HEK293 (cell line): ENCODE results near the gene COG3.

Experiments
- CTCF ChIA-PET: fragments of 350-600 bp; formaldehyde crosslinking; extraction: SDS; loops from one replicate; lab custom pipeline; 2021; ENCODE audit warnings: antibody characterized with exemption; lab: Yijun Ruan, JAX
- POLR2A ChIA-PET: fragments of 300-600 bp; formaldehyde crosslinking; extraction: SDS; loops from one replicate; lab custom pipeline; 2020; ENCODE audit warnings: antibody characterized with exemption, inconsistent platforms; lab: Yijun Ruan, JAX
- H3K27ac ChIP-seq: fragments of 200-500 bp; sonication (Bioruptor generic); 2 replicates; pipeline ENCODE4 v1.5.1; 2014; ENCODE audit warnings: low read depth, low read length, control low read depth, inconsistent platforms; ENCODE audit errors: extremely low read depth
- H3K36me3 ChIP-seq, 2 experiments: fragments of 200-500 bp in 1 of 2; sonication (Bioruptor generic) in 1 of 2; 1 replicate in 1 of 2; 2 replicates in 1 of 2; pipeline ENCODE4 v1.5.1; 2014 to 2017; ENCODE audit warnings: inconsistent platforms in 2 of 2, low read length in 2 of 2; ENCODE audit not compliant: control insufficient read depth in 2 of 2, insufficient read depth in 1 of 2
- H3K4me1 ChIP-seq: fragments of 200-500 bp; sonication (Bioruptor generic); 2 replicates; pipeline ENCODE4 v1.5.1; 2014; ENCODE audit warnings: mild to moderate bottlenecking, low read length, inconsistent platforms; ENCODE audit not compliant: control insufficient read depth, insufficient read depth
- H3K4me3 ChIP-seq: 2 replicates; pipeline ENCODE4 v1.5.1; 2011; ENCODE audit warnings: low read depth, mild to moderate bottlenecking, control low read depth, low read length, moderate library complexity
- H3K9me3 ChIP-seq: fragments of 200-500 bp; sonication (Bioruptor generic); 2 replicates; pipeline ENCODE4 v1.5.1; 2014; ENCODE audit warnings: low read depth, low read length, inconsistent platforms; ENCODE audit not compliant: control insufficient read depth, insufficient read depth
- GFI1B ChIP-seq: fragments of 450-650 bp; formaldehyde crosslinking; IDR thresholded peaks from 2 replicates; pipeline ENCODE4 v1.5.1; 2016; ENCODE audit warnings: missing biosample characterization, missing genetic modification characterization
- KLF7 ChIP-seq: fragments of 450-650 bp; formaldehyde crosslinking; IDR thresholded peaks from 2 replicates; pipeline ENCODE4 v1.5.1; 2016; ENCODE audit warnings: missing biosample characterization, missing genetic modification characterization, borderline replicate concordance
- MEIS1 ChIP-seq: sonication (generic); formaldehyde crosslinking; IDR thresholded peaks from 2 replicates; pipeline ENCODE4 v1.8.1; 2022; ENCODE audit warnings: missing genetic modification reagents, mild to moderate bottlenecking, borderline replicate concordance
- MZF1 ChIP-seq: fragments of 450-650 bp; formaldehyde crosslinking; IDR thresholded peaks from 2 replicates; pipeline ENCODE4 v1.5.1; 2017; ENCODE audit warnings: missing biosample characterization, missing genetic modification characterization, borderline replicate concordance
- SP7 ChIP-seq: fragments of 450-650 bp; formaldehyde crosslinking; IDR thresholded peaks from 2 replicates; pipeline ENCODE4 v1.5.1; 2016; ENCODE audit warnings: missing biosample characterization, missing genetic modification characterization
- WT1 ChIP-seq: fragments of 450-650 bp; formaldehyde crosslinking; IDR thresholded peaks from 2 replicates; pipeline ENCODE4 v1.5.1; 2016; ENCODE audit warnings: missing biosample characterization, missing genetic modification characterization
- ZNF138 ChIP-seq: fragments of 450-650 bp; formaldehyde crosslinking; IDR thresholded peaks from 2 replicates; pipeline ENCODE4 v1.5.1; 2016; ENCODE audit warnings: missing biosample characterization, missing genetic modification characterization, borderline replicate concordance
- ZNF16 ChIP-seq: fragments of 450-650 bp; formaldehyde crosslinking; IDR thresholded peaks from 2 replicates; pipeline ENCODE4 v1.5.1; 2016; ENCODE audit warnings: low read depth, missing biosample characterization, missing genetic modification characterization
- ZNF184 ChIP-seq: fragments of 450-650 bp; IDR thresholded peaks from 2 replicates; pipeline ENCODE4 v1.5.1; 2018; ENCODE audit warnings: missing biosample characterization, mild to moderate bottlenecking, missing genetic modification characterization
- ZNF202 ChIP-seq: fragments of 450-650 bp; formaldehyde crosslinking; IDR thresholded peaks from 2 replicates; pipeline ENCODE4 v1.5.1; 2016; ENCODE audit warnings: missing biosample characterization, missing genetic modification characterization, borderline replicate concordance
- ZNF248 ChIP-seq: fragments of 450-650 bp; formaldehyde crosslinking; IDR thresholded peaks from 2 replicates; pipeline ENCODE4 v1.5.1; 2017; ENCODE audit warnings: missing biosample characterization, missing genetic modification characterization
- ZNF274 ChIP-seq, 2 experiments: fragments of 200-500 bp in 1 of 2; fragments of 450-650 bp in 1 of 2; sonication (Bioruptor generic) in 1 of 2; formaldehyde crosslinking in 1 of 2; IDR thresholded peaks; 2 replicates each; pipeline versions ENCODE4 v1.5.1 to v1.6.1; 2014 to 2016; ENCODE audit warnings: borderline replicate concordance in 1 of 2, inconsistent platforms in 1 of 2, low read length in 1 of 2, missing biosample characterization in 1 of 2, missing genetic modification characterization in 1 of 2
- ZNF350 ChIP-seq: fragments of 450-650 bp; formaldehyde crosslinking; IDR thresholded peaks from 2 replicates; pipeline ENCODE4 v1.5.0; 2017; ENCODE audit warnings: missing biosample characterization, mild to moderate bottlenecking, missing genetic modification characterization
- ZNF549 ChIP-seq: fragments of 450-650 bp; IDR thresholded peaks from 2 replicates; pipeline ENCODE4 v1.5.1; 2018; ENCODE audit warnings: missing biosample characterization, missing genetic modification characterization, mild to moderate bottlenecking, inconsistent platforms, moderate library complexity
- ZNF629 ChIP-seq: fragments of 450-650 bp; formaldehyde crosslinking; IDR thresholded peaks from 2 replicates; pipeline ENCODE4 v1.5.1; 2017; ENCODE audit warnings: missing biosample characterization, missing genetic modification characterization
- ZNF664 ChIP-seq: fragments of 450-650 bp; formaldehyde crosslinking; IDR thresholded peaks from 2 replicates; pipeline ENCODE4 v1.5.1; 2016; ENCODE audit warnings: missing biosample characterization, missing genetic modification characterization
- ZNF707 ChIP-seq: fragments of 450-650 bp; formaldehyde crosslinking; IDR thresholded peaks from 2 replicates; pipeline ENCODE4 v1.5.1; 2016; ENCODE audit warnings: missing biosample characterization, missing genetic modification characterization
- TF ChIP-seq, protein P1 (sequence below): fragments of 450-650 bp; formaldehyde crosslinking; IDR thresholded peaks from 2 replicates; pipeline ENCODE4 v1.5.1; 2016; ENCODE audit warnings: missing biosample characterization, missing genetic modification characterization
- TF ChIP-seq, protein P2 (sequence below): fragments of 450-650 bp; formaldehyde crosslinking; IDR thresholded peaks from 2 replicates; pipeline ENCODE4 v1.5.1; 2016; ENCODE audit warnings: missing biosample characterization, missing genetic modification characterization
- TF ChIP-seq, protein P3 (sequence below): fragments of 450-650 bp; formaldehyde crosslinking; IDR thresholded peaks from 2 replicates; pipeline ENCODE4 v1.5.1; 2017; ENCODE audit warnings: missing biosample characterization, missing genetic modification characterization
- TF ChIP-seq, protein P4 (sequence below): fragments of 450-650 bp; formaldehyde crosslinking; IDR thresholded peaks from 2 replicates; pipeline ENCODE4 v1.5.1; 2016; ENCODE audit warnings: missing biosample characterization, missing genetic modification characterization
- TF ChIP-seq, protein P5 (sequence below): fragments of 450-650 bp; formaldehyde crosslinking; IDR thresholded peaks from 2 replicates; pipeline ENCODE4 v1.5.1; 2017; ENCODE audit warnings: missing biosample characterization, missing genetic modification characterization
- TF ChIP-seq, protein P6 (sequence below): fragments of 450-650 bp; formaldehyde crosslinking; IDR thresholded peaks from 2 replicates; pipeline ENCODE4 v1.5.1; 2016; ENCODE audit warnings: missing biosample characterization, missing genetic modification characterization

Gene COG3

DNA sequence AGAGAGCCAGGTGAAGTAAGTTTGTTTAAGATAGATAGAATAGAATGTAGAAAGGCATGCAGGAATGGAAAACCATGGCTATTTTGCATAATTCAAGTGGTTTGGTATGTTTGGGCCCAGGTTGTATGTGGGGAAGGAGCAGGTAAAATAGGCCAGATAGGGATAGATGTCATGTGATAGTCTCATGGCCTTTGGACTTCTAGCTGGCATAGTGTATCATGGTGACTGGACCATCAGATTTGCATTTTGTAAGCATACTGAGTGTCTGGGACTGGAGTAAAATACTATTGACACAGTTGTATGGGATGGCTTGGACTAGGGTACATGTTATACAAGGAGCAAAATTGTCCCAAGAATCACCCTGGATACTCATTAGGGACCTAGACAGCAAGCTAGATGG, 38.9 kb downstream of the COG3 start:
- POLR2A ChIA-PET: no interaction called here
- H3K9me3 ChIP-seq: no peaks in the 10 kb centered on the region; the same call in 1 of the 2 replicates
- no peaks in the 10 kb centered on the region for H3K4me1 ChIP-seq
- TF ChIP-seq, protein P1, sequence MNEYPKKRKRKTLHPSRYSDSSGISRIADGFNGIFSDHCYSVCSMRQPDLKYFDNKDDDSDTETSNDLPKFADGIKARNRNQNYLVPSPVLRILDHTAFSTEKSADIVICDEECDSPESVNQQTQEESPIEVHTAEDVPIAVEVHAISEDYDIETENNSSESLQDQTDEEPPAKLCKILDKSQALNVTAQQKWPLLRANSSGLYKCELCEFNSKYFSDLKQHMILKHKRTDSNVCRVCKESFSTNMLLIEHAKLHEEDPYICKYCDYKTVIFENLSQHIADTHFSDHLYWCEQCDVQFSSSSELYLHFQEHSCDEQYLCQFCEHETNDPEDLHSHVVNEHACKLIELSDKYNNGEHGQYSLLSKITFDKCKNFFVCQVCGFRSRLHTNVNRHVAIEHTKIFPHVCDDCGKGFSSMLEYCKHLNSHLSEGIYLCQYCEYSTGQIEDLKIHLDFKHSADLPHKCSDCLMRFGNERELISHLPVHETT (tag by site-specific recombination): no peak
- TF ChIP-seq, protein P2, sequence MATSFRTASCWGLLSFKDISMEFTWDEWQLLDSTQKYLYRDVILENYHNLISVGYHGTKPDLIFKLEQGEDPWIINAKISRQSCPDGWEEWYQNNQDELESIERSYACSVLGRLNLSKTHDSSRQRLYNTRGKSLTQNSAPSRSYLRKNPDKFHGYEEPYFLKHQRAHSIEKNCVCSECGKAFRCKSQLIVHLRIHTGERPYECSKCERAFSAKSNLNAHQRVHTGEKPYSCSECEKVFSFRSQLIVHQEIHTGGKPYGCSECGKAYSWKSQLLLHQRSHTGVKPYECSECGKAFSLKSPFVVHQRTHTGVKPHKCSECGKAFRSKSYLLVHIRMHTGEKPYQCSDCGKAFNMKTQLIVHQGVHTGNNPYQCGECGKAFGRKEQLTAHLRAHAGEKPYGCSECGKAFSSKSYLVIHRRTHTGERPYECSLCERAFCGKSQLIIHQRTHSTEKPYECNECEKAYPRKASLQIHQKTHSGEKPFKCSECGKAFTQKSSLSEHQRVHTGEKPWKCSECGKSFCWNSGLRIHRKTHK (tag by site-specific recombination): no peak
- TF ChIP-seq WT1 (tag by site-specific recombination): no peak
- no peak for TF ChIP-seq ZNF549 (tag by site-specific recombination)
- no peak for TF ChIP-seq ZNF138 (tag by site-specific recombination)
- no peak for TF ChIP-seq ZNF248
- TF ChIP-seq ZNF629 (tag by site-specific recombination): no peak
- TF ChIP-seq SP7 (tag by site-specific recombination): no peak
- TF ChIP-seq, protein P3, sequence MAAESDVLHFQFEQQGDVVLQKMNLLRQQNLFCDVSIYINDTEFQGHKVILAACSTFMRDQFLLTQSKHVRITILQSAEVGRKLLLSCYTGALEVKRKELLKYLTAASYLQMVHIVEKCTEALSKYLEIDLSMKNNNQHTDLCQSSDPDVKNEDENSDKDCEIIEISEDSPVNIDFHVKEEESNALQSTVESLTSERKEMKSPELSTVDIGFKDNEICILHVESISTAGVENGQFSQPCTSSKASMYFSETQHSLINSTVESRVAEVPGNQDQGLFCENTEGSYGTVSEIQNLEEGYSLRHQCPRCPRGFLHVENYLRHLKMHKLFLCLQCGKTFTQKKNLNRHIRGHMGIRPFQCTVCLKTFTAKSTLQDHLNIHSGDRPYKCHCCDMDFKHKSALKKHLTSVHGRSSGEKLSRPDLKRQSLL (tag by site-specific recombination): no peak
- no peak for TF ChIP-seq ZNF707 (tag by site-specific recombination)
- TF ChIP-seq ZNF184 (tag by site-specific recombination): no peak
- no peak for TF ChIP-seq ZNF274 (IDR thresholded peaks at IDR 0.05; ENCODE audit: low read length)
- TF ChIP-seq ZNF274 (tag by site-specific recombination; IDR thresholded peaks at IDR 0.05; ENCODE audit: borderline replicate concordance): no peak
- no peak for TF ChIP-seq ZNF202 (tag by site-specific recombination)
- no peak for TF ChIP-seq ZNF350 (tag by site-specific recombination)
- TF ChIP-seq ZNF16 (tag by site-specific recombination): no peak
- no peak for TF ChIP-seq ZNF664 (tag by site-specific recombination)
- CTCF ChIA-PET: no interaction called here
- H3K4me3 ChIP-seq: no peak overlapping the region
- H3K36me3 ChIP-seq: peaks cover 15 to 39% of the 10 kb centered on the region in 2 experiments
- no peak overlapping the region for H3K27ac ChIP-seq

DNA sequence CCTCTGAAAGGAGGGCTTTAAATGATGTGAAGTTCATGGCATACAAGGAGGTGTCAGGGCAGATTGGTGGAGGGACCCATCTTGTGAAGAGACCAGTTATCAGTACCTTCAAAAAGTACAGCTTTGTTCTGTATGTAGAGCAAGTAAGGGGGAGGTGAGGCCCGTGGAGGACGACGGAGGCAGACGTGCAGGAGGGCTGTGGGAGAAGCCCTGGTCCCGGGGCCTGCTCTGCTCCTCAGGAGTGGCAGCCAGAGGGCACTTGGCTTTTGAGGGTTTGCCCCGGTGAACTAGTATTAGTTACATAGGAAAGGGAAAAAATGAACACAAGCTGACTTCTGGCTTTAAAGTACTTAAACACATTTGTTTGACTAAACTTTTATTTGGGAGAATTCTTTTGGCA, 42.1 kb downstream of the COG3 start:
- H3K4me3 ChIP-seq: no peak overlapping the region
- POLR2A ChIA-PET: no interaction called here
- H3K4me1 ChIP-seq: no peaks in the 10 kb centered on the region
- H3K9me3 ChIP-seq: no peaks in the 10 kb centered on the region
- CTCF ChIA-PET: no interaction called here
- H3K36me3 ChIP-seq: peaks cover 15 to 53% of the 10 kb centered on the region in 2 experiments
- no peak overlapping the region for H3K27ac ChIP-seq
- TF ChIP-seq GFI1B (tag by site-specific recombination) (no peak), MEIS1 (no peak), ZNF202 (tag by site-specific recombination) (no peak), KLF7 (tag by site-specific recombination) (no peak), MZF1 (tag by site-specific recombination) (no peak)
- TF ChIP-seq, protein P3 (tag by site-specific recombination): no peak
- TF ChIP-seq, protein P4, sequence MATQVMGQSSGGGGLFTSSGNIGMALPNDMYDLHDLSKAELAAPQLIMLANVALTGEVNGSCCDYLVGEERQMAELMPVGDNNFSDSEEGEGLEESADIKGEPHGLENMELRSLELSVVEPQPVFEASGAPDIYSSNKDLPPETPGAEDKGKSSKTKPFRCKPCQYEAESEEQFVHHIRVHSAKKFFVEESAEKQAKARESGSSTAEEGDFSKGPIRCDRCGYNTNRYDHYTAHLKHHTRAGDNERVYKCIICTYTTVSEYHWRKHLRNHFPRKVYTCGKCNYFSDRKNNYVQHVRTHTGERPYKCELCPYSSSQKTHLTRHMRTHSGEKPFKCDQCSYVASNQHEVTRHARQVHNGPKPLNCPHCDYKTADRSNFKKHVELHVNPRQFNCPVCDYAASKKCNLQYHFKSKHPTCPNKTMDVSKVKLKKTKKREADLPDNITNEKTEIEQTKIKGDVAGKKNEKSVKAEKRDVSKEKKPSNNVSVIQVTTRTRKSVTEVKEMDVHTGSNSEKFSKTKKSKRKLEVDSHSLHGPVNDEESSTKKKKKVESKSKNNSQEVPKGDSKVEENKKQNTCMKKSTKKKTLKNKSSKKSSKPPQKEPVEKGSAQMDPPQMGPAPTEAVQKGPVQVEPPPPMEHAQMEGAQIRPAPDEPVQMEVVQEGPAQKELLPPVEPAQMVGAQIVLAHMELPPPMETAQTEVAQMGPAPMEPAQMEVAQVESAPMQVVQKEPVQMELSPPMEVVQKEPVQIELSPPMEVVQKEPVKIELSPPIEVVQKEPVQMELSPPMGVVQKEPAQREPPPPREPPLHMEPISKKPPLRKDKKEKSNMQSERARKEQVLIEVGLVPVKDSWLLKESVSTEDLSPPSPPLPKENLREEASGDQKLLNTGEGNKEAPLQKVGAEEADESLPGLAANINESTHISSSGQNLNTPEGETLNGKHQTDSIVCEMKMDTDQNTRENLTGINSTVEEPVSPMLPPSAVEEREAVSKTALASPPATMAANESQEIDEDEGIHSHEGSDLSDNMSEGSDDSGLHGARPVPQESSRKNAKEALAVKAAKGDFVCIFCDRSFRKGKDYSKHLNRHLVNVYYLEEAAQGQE (tag by site-specific recombination): no peak
- TF ChIP-seq, protein P5, sequence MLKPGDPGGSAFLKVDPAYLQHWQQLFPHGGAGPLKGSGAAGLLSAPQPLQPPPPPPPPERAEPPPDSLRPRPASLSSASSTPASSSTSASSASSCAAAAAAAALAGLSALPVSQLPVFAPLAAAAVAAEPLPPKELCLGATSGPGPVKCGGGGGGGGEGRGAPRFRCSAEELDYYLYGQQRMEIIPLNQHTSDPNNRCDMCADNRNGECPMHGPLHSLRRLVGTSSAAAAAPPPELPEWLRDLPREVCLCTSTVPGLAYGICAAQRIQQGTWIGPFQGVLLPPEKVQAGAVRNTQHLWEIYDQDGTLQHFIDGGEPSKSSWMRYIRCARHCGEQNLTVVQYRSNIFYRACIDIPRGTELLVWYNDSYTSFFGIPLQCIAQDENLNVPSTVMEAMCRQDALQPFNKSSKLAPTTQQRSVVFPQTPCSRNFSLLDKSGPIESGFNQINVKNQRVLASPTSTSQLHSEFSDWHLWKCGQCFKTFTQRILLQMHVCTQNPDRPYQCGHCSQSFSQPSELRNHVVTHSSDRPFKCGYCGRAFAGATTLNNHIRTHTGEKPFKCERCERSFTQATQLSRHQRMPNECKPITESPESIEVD: no peak
- TF ChIP-seq, protein P6, sequence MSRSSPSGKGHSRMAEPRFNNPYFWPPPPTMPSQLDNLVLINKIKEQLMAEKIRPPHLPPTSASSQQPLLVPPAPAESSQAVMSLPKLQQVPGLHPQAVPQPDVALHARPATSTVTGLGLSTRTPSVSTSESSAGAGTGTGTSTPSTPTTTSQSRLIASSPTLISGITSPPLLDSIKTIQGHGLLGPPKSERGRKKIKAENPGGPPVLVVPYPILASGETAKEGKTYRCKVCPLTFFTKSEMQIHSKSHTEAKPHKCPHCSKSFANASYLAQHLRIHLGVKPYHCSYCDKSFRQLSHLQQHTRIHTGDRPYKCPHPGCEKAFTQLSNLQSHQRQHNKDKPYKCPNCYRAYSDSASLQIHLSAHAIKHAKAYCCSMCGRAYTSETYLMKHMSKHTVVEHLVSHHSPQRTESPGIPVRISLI (tag by site-specific recombination): no peak
